HG02973 (cell line): Measurements from ENCODE around the gene GUK1.
"Not testable (repeated sequence)": the region's sequence is repeated elsewhere in the genome, so short reads cannot be mapped to it uniquely, and the experiment has no call there.

Experiments
- ATAC-seq: cut with Tn5 transposase; IDR thresholded peaks from one replicate; pipeline ENCODE4 v1.9.1; 2021; ENCODE audit warnings: moderate library complexity; ENCODE audit not compliant: unreplicated experiment

Gene GUK1

GRCh38 chr1:228175316-228176023 is 35.4 kb downstream of the GUK1 start:
- no peak for ATAC-seq

DNA sequence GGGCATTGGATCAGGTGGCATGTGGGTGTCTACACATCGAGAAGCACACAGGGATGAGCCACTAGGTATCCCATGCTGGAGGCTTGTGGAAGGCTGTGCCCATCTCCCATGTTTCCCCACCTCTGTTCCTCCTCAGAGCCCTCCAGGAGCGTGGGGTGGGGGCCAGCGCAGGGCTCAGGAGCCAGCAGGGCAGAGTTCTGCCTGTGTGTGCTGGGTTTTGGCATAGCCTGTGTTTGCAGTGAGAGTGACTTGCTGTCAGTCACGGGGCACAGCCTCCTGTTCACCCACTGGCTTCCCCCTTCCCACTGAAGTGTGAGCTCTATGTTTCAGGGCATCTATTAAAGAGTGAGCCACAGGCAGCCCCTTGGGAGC is 35.9 kb downstream of the GUK1 start:
- ATAC-seq, result no peak

DNA sequence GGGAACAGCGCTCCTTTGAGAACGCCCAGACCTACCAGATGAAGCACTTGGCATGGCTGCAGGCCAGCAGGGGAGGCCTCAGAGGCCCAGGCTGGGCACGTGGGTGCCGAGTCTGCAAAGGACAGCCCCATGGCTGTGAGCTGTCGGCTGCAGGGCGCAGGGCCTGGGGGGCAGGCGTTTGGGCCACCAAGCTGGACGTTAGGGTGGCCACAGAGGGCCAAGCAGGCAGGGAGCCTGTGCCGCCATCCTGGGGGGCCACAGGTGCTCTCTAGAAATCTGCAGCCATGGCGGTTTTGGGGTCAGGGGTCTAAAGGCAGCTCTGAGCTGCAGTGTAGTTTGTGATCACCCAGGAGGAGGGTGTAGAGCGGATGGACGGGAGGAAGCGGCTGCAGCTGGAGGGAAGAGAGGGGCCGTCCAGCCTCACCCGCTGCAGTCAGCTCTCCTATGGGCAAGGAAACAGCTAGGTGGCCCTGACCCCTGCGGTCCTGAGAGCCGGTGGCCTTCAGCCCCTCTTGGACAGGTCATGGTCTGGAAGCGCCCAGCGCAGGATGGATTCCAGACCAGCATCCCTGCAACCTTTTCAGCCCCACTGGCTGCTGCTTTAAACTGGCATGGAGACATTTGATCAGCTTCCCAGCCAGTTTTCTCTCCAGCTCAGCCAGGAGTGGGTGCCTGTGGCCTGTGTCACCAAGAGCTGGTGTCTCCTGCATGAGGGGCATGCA is 36.5 kb downstream of the GUK1 start:
- ATAC-seq, result no peak

GRCh38 chr1:228177183-228177475 is 37.0 kb downstream of the GUK1 start:
- no peak for ATAC-seq

DNA sequence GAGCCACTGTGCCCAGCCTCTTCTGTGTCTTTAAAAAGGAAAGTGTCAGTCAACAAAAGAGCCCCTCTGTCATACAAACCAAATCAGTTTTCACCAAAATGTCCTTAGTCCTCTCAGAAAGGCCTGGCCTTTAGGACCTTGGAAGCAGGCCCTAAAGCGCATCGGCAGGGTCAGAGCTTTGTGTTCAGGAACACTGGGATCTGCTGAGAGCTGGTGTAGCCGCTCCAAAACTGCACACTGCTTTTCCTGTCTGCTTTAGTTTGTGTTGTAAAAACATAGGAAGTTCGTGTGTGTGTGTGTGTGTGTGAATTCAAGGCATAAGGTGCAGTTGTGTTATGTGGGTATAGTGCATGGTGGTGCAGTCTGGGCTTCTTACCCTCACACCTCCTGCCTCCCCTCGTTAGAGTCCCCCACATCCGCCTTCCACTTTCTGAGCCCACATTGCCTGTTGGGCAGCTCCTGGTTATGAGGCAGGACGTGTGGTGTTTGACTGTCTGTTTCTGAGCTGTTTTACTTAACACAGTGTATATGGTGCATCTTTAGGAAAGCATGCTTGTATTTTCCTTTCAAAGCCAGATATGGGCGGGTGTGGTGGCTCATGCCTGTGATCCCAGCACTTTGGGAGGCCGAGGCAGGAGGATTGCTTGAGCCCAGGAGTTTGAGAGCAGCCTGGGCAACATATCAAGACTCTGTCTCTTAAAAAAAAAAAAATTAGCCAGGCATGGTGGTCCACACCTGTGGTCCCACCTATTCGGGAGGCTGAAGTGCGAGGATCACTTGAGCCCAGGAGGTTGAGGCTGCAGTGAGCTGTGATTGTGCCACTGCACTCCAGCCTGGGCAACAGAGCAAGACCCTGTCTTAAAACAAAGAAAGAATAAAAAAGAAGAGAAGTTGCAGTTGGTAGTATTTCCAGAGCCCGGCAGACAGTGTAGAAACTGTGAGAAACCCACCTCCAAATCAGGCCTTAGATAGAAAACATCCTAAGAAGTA is 37.9 kb downstream of the GUK1 start:
- no peak for ATAC-seq

DNA sequence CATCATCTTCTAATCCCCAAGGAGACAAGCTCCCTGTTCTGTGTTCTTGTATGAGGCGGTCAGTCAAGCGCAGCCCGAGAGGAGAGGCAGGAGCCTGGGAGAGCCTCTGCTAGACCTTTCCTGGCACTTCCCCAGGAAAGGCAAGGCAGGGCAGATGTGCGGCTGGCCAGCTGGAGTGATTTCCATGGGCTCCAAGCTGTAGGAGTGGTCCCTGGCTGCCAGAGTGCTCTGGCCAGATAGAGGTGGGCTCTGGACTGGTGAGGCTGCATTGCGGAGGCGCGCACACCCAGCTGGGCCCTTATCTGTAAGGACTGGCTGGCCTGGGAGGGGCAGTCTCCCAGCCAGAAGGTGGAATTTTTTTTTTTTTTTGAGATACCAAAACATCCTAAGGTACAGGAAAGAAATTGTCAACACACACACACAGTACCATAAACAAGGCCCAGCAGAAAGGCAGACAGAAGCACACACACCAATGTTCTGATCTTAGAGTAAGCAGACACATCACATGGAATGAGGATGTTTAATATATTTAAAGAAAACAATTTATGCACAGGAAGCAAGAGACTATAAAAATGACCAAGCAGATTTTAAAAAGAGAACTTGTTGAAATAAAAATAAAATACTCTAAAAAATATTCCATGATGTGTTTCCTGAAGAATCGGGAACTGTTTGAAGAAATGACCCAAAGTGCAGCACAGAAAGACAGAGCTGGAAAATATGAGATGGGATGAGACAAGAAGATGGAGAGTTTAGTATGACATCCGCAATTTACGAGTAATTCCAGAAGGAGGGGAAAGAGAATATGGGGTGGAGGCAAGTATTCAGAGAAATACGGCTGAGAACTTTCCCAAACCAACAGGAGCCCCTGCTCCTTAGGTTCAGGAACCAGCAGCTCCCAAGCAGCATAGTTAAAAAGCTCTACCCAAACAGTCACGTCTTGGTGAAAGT is 38.9 kb downstream of the GUK1 start:
- ATAC-seq, result no peak

DNA sequence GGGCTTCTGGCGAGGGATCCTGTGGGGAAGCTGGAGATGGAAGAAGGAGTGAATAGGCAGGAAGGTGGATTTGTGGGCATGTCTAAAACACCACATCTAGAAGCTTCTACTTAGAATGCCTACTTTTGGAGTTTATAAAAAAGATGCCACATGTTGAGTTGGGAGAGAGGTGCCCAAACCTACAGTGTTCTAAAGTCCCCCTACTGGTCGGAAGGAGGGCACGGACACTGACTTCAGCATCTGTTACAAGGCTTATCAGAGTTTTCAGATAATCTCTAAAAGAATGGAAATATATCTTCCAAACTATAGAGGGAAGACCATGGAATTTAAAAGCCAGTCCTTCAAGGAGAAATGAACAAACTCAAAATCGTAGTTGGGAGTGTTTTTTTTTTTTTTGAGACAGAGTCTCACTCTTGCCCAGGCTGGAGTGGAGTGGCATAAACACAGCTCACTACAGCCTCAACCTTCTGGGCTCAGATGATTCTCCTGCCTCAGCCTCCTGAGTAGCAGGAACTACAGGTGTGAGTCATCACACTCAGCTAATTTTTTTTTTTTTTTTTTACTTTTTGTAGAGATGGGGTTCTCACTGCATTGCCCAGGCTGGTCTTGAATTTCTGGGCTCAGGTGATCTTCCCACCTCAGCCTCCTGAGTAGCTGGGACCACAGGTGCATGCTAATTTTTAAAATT is 40.3 kb downstream of the GUK1 start:
- ATAC-seq, result no peak

GRCh38 chr1:228180959-228181644 is 41.0 kb downstream of the GUK1 start:
- ATAC-seq, result no peak

GRCh38 chr1:228181645-228182034 is 41.6 kb downstream of the GUK1 start:
- ATAC-seq, result no peak

- no peak for ATAC-seq
Measured at GRCh38 chr1:228182296-228183030, 42.4 kb downstream of the GUK1 start.

- ATAC-seq, result no peak
Measured at GRCh38 chr1:228184152-228184551, 44.1 kb downstream of the GUK1 start.

DNA sequence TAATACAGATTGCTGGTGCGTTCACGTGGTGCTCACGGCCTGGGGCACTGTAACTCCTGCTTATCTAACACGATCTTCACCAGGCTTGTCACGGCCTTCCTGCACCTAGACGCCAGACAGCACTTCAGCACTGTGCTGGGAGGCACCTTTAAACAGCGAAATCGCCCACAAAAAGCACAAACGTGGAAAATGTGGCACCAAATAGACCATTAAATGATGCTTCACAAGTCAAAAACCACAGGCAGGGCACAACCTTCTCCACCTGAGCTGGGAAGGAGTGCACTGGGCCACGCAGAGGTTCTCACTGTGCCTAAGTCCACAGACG is 45.5 kb downstream of the GUK1 start:
- ATAC-seq, result no peak

- ATAC-seq, result not testable (repeated sequence)
Measured at GRCh38 chr1:228188249-228188648, 48.2 kb downstream of the GUK1 start.

- no peak for ATAC-seq
Measured at GRCh38 chr1:228190182-228190581, 50.1 kb downstream of the GUK1 start.

DNA sequence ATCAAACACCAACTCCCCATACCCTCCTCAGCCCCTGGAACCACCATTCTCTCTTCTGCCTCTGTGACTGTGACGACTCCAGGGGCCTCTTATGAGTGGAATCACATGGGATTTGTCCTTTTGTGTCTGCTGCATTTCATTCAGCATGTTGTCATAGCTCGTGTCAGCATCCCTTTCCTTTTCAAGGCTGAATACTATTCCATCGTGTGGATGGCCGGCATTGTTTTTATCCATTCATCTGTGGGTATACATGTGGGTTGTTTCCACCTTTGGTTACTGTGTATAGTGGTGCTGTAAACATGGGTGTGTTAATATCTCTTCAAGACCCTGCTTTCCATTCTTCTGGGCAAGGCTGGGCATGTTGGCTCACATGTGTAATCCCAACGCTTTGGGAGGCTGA is 50.7 kb downstream of the GUK1 start:
- no peak for ATAC-seq

- ATAC-seq, result no peak
Measured at GRCh38 chr1:228194436-228194835, 54.4 kb downstream of the GUK1 start.

- ATAC-seq, result no peak
Measured at GRCh38 chr1:228194921-228195812, 55.1 kb downstream of the GUK1 start.
